Inflammatory macrophage treated with lipopolysaccharide for 1 hour (primary cell): ENCODE data around the gene PLEKHJ1.
"Not testable (repeated sequence)": the region's sequence is repeated elsewhere in the genome, so short reads cannot be mapped to it uniquely, and the experiment has no call there.

Experiments
- DNase-seq, 2 donors: peaks; one replicate each; pipeline ENCODE4 v3.0.0-alpha.2; 2020 to 2022

PLEKHJ1 gene

DNA sequence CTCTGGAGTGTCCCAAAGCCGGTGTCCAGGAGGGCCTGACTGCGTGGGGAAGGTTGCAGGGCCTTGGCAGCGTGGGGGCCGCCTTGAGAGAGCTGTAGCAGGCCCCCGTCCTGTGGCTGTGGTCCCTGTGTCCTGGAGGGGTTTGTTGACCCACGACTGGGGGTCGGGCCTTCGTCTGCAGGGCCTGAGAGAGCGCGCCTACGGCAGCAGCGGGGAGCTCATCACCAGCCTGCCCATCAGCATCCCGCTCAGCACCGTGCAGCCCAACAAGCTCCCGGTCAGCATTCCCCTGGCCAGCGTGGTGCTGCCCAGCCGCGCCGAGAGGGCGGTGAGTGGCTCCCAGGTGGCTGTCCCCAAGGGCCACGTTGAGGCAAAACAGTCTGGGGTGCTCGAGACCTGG, 18.5 kb downstream of the PLEKHJ1 start:
- no peak for DNase-seq

DNA sequence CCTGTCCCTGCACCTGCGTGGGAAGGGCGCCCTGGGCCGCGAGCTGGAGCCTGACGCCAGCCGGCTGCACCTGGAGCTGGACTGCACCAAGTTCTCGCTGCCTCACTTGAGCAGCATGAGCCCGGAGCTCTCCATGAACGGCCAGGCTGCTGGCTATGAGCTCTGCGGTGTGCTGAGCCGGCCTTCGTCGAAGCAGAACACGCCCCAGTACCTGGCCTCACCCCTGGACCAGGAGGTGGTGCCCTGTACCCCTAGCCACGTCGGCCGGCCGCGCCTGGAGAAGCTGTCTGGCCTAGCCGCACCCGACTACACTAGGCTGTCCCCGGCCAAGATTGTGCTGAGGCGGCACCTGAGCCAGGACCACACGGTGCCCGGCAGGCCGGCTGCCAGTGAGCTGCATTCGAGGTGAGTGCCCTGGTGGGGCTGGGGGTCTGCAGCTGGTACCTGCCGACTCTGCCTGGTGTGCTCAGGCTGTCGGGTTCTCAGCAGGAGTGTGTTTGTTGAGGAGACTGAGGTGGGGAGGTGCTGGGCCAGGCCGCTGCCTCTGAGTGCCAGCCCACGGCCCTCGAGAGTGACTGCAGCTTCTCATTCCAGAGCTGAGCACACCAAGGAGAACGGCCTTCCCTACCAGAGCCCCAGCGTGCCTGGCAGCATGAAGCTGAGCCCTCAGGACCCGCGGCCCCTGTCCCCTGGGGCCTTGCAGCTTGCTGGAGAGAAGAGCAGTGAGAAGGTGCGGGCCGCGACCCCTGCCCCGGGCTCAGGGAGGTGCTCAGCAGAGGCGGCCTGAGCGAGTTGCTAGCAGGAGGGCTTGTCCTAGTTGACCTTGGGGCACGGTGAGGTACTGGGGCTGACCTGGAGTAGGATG, 19.5 kb downstream of the PLEKHJ1 start:
- DNase-seq = no peak

DNA sequence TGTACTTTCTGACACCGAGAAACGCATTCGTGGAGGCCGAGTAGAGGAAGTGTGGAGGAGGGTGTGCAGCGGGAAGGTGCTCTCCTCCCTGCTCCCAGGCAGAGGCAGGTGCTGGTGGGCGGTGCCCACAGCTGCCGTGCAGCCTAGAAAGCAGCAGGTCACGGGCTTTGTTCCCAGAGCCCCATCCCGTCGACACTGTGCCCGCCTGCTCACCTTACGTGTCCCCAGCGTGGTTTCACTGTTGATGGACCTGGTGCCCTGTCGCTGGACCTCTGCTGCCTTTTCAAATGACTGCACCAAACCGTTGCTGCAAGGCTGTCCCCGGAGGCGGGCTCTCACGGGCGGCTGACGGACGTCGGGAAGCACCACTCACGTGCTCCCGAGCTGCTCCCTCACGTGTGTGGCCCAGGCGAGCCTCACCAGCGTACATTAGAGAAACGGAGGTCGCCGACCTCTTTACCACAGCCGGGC, 20.8 kb downstream of the PLEKHJ1 start:
- no peak for DNase-seq

DNA sequence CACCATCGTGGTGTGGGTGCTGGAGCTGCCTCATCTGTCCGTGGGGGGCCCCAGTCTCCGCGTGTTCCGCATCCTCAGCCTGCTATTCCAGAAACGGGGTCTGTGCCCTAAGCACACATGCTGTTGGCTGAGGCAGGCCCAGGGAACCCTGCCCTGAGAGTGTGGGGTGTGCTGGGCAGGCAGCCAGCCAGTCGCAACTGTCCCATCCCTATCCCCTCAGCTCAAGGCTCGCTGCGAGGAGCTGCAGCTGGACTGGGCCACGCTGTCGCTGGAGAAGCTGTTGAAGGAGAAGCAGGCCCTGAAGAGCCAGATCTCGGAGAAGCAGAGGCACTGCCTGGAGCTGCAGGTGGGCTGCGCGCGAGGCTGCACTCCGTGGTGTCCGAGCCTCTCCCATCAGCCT, 21.9 kb downstream of the PLEKHJ1 start:
- no peak for DNase-seq

DNA sequence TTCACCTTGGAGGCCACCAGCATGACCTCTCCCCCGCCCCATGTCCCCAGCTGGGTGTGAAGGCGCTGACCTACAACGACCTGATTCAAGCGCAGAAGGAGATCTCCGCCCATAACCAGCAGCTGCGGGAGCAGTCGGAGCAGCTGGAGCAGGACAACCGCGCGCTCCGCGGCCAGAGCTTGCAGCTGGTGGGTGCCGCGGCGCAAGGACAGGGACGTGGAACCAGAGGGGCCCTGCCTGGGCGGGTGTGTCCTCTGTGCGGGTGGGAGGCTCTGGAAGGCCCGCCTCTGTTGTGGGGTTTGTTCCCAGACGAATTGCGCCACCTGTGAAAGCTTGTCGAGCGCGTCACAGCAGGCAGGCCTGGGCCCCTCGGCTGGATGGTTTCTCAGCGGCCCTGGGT, 22.3 kb downstream of the PLEKHJ1 start:
- DNase-seq = no peak

DNA sequence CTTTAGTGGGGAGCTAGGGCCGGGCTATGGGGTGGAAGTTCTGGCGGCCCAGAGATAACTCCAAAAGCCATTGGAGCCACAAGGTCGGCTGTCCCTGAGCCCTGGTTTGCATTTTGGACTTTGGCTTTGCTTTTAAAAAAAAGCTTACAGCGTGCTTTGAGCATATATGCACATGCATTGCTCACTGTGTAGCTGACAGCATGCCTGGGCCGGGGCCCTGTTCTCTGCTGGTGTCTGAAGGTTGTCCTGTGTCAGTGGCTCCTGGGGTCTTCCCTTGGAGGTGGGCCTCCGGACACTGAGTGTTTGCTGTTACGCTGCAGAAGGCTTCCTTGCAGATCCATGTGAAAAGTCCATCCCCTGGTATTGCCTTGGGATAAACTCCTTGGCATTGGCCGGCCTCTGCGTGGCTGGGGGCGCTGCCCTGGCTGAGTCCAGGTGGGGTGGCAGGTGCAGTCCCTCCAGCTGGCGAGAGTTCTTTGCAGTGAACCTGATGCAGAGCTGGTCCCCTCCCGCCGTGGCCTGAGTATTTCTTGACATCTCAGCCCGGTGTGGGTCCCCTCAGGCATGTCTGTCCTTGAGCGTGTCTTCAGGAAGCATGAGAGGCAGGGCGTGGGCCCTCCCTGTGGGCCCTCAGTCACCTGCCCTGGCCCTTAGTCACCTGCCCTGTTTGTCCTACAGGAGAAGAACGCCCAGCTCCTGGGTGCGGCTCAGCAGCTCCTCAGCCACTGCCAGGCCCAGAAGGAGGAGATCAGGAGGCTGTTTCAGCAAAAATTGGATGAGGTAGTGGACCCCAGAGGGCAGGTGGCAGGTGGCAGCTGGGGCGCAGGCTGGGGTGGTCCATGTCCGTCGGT, 23.0 kb downstream of the PLEKHJ1 start:
- no peak for DNase-seq

DNA sequence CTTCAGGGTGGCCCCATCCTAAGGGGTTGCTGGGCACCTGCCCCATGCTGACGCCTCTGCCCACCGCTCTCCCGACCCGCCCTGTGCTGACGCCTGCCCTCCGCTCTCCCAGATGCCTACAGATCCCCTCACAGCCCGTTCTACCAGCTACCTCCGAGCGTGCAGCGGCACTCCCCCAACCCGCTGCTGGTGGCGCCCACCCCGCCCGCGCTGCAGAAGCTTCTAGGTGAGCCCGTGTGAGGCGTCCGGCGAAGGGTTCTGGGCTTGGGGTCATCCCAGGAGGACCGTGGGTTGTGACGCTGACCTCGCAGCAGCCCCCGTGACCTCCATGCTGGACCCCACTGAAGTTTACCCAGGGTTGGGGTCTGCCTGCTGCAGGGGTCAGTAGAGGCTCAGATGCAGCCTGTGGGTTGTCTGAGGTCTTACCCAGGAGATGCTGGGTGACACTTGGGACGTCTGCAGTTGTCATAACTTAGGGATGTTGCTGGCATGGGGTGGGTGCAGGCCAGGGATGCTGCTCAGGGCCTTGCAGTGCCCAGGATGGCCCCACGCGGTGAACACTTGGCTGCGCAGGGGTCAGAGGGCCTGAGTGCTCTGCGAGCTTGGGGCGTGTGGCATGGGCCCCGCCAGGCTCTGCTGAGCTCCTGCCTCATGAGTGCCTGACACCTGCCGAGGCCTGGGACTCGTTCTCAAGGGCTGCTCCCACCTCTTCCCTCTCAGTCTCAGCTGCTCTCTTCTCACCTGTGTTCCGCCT, 25.0 kb downstream of the PLEKHJ1 start:
- no peak for DNase-seq

DNA sequence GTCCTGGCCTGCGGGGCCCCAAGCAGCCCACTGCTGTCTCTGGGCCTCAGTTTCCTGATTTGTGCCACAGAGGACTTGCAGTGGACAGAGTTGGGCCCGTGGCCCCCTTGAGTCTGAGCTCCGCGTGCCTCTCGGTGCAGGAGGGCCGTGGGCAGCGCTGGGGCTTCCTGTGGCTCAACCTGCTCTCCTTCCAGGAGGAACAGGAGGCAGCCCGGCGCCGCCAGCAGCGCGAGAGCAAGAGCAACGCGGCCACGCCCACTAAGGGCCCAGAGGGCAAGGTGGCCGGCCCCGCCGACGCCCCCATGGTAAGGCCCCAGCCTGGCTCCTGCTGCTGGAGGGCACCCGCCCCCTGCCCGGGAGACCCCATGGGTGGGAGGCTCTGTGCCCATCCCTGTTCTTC, 25.9 kb downstream of the PLEKHJ1 start:
- DNase-seq = no peak

DNA sequence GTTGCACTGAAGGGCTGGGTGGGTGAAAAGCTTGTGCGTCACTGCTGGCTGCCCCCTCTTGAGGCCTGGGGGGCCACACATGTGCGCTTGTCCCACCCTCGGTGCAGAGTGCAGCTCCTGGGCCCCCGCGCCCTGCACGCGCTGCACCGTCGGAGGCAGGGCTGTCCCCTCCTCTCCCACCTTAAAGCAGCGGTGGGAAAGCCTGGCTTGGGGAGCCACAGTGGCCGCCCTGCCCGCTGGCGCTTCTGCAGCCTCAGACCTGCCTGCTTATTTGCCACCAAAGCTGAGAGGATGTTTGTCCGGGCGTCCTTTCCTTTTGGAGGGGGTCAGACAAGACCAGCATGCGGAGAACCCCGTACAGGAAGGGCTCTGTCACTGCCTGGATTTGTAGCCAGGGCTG, 26.7 kb downstream of the PLEKHJ1 start:
- DNase-seq = no peak

DNA sequence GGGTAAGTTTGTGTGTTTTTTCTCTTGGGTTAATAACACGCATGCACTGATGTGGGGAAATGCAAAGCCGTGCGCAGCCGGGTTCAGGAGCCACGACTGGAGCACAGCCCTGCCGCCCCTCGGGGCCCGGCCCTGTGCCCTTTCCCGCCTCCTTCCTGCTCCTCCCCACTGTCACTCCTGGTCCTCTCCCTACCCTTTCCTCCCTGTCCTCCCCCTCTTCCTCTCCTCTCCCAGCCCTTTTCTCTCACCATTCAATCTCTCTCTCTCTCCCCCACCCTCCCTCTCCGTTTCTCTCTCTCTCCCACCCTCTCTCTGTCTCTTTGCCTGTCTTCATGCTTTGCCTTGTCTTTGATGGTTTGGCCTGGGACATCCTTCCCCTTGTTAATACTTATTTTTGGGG, 27.2 kb downstream of the PLEKHJ1 start:
- DNase-seq = no peak

DNA sequence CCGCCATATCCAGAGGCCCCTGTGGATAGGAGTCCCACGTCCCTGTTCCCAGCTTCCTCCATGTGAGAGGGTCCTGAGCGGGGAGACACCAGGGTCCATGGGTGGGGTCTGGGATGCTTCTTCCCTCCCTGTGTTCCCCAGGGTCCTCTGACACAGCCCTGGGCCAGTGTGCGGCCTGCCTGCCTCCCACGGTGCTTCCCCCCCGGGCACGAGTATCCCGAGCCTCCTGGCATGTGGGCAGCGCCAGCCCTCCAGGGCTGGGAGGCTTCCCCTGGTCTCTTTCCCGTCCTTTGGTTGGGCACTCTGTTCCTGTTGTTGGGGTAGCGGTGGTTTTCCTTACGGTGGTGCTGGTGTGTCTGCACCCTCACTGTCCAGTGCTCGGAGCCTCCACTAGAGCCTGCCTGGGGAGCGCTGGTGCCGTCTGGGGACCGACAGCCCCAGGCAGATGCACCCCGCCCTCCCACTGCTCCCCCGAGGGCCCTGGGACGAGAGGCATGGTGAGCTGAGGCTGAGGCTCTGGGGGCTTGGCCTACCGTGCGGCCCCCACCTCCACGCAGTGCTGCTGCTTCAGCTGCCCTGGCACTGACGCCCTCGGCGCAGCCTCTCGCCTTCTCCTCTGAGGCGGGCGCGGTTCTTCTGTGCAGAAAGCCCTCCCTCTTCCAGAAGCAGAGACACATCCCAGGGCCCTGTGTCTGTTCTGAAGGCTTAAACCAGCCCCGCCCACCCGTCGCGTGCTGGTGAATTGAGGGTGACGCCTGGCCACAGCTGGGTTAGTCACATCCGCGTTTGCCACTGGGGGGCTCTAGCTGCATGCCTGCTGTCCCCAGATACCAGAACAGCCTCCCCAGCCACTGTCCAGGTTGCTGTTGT, 27.9 kb downstream of the PLEKHJ1 start:
- DNase-seq = peak in 1 of 2 donors; percentile 20

DNA sequence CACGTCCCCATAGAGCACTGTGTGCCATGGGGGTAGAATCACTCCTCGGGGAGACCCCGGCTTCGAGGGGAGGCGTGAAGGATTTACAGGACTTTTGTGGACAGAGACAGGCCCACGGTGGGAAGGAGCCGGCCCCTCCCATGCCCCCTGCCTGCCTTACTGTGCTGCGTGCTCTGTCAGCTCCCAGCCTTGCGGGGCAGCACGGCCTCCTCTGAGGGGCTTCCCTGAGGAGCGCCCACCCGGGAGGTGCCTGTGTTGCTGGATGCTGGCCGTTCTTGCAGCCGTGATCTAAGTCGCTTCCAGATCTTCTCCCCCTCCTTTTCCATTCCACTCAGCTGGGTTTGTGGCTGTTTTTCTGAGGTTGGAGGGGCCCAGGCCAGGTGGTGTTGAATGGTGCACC, 29.1 kb downstream of the PLEKHJ1 start:
- no peak for DNase-seq

DNA sequence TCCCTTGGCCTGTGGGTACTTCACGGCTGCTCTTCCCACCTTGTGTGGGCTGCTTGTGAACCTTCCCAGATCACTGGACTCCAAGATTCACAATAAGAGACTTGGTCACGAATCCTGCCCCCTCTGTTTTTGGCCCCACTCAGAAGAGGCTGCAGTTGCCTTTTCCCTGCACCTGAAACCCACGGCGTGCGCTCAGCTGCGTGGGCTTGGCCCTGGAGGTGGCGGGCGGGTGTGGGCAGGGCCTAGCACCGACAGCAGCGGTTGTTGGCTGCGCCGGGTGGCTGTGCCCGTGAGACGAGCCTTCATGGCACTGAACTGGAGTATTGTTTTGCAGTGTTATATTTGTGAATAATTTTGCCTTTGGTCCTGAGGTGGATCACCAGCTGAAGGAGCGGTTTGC, 33.8 kb downstream of the PLEKHJ1 start:
- DNase-seq = no peak

DNA sequence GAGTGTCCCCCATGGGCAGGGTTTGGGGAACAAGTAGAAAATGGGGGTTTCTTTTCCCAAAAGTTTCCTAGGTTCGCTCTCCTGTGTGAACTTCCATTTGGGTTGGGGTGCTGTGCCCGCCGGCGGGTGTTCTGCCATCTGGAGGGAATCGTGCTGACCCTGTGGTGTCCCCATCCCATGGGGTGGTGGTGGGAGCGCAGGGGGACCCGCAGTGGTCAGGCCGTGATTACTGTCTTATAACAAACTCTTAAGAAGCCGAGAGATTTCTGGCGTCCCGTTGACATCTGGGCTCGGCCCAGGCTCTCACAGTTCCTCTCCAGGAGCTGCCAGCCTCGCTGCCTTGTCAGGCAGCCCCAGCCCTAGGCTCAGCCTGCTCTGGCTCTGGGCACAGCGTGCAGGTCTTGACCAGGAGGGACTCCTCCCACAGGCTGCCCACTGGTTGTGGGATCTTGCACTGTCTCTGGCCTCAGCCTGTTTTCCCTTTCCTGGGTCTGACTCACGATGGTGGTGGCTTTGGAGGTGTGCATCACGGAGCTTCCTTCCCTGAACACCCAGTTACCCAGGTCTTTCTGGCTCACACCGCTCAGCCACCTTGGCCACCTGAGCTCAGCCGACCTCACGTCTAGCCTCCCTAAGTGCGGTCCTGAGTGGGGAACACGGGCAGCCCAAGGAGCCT, 34.5 kb downstream of the PLEKHJ1 start:
- peak in 1 of 2 donors; percentile 8 for DNase-seq

DNA sequence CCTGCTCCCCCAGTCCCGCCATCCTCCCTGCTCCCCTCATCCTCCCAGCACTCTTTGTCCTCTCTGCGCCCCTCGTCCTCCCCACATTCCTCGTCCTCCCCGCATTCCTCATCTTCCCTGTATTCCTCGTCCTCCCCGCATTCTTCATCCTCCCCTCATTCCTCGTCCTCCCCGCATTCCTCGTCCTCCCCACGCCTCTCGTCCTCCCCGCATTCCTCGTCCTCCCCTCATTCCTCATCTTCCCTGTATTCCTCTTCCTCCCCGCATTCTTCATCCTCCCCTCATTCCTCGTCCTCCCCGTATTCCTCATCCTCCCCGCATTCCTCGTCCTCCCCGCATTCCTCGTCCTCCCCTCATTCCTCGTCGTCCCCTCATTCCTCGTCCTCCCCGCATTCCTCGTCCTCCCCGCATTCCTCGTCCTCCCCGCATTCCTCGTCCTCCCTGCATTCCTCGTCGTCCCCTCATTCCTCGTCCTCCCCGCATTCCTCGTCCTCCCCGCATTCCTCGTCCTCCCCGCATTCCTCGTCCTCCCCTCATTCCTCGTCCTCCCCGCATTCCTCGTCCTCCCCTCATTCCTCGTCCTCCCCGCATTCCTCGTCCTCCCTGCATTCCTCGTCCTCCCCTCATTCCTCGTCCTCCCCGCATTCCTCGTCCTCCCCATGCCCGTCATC, 35.4 kb downstream of the PLEKHJ1 start:
- DNase-seq = not testable (repeated sequence)

DNA sequence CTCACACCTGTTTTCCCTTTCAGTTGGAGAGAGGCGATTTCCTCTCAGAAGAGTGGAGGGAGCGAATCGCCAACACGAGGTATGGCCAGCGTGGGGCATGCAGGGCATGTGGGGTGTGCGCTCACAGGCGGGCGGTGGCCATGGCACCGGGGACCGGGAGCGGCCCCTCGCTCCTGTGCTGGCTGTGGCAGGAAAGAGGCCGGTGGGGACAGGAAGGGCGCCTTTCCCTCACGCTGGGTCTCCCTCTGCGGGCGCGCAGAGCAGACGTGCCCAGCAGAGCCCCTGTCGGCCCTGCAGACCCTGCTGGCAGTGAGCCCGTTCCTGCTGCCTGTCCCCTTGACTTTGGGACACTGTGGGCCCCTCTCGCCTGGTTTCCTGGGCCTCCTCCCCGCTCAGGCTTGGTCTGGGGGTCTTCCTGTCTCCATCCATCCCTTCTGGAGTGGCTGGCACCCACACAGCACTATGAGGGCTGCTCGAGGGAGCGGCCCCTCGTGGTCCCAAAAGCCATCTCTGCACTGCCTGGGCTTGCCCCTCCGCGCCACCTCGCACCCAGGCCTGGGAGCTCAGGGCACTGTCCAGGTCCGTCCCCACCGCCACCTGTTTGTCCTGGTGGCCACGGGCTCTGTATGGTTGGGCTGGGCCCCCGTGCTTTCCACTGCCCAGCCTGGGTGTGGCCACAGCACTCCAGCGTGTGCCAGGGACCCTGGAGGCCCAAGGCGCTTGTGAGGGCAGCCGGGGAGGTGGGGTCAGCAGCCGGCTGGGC, 36.1 kb downstream of the PLEKHJ1 start:
- no peak for DNase-seq

DNA sequence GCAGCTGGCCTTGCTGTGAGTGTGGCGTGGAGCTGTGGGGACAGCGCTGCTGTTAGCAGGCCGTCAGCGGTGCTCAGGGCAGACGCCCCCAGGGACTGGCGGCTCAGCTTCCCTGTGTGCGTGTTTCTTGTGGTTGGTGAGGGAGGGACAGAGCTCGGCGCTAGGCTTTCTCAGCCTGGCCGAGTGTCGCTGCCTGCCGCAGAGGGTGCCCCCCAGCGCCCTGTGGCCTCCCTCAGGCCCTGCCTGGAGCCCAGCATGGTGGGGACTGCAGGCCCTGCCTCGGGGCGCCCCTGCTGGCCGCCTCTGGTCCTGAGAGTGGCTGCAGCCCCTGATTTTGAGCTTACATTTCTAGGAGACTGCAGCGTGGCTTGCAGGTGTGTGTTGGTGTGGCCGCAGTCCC, 36.9 kb downstream of the PLEKHJ1 start:
- DNase-seq = no peak

DNA sequence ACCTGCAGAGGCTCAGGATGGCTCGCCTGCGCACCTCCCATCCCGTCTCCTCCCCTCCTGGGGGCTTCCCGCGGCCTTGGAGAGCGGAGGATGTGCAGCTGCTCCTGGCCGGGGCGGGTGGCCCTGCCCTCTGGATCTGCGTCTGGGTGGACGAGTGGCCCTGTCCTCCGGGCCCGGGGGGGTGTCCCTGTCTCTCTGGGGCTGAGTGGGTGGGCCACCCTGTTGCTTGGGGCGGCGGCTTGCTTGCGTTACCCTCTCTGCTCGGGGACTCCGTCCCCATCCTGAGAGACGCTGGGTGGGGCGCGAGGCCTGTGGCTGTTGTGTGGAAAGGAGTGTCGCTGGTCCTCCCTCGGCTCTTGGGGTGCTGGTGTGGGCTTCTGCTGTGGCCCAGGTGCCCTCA, 37.8 kb downstream of the PLEKHJ1 start:
- DNase-seq = no peak

DNA sequence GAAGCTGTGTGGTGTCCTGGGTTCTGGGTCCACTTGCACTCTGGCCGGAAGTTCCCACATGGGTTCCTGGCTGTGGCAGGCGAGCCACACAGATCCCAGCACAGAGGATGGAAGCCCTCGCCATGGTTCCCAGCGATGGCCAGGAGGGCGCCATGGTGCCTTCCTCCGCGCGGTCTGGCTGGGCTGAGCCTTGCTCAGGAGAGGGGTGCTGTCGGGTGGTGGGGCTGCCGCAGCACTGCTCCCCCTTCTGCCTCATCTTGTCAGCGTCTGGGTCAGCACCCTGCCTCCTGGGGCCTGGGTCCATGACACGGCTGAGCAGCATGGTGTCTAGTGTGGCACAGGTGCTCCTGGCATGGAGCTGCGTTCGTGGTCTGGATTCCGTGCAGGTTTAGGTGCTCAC, 38.9 kb downstream of the PLEKHJ1 start:
- DNase-seq = no peak

DNA sequence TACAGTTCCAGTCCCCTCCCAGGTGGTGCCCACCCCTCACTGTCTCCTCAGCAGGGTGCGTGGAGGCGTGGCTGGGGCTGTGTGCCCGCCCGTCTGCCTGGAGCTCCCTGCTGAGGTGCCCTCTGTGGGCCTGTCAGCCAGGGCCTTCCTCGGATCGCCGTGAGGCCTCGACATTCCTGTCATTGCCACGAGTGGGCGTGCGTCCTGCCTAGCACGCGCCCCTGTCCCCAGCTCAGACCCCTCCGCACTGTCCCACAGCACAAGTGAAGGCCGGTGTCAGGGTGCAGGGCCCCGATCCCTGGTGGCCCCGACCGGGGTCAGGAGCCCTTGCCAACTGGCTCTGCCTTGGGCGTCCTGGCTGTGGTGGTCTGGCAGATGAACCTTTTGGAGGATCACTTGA, 40.2 kb downstream of the PLEKHJ1 start:
- no peak for DNase-seq
